ENCODE data around the gene GRIP2.

Gene GRIP2

GRCh38 chr3:14465425-14465824 is 74.7 kb downstream of the GRIP2 start:
- DNase-seq (ENCODE audit: low spot score), result no peak

GRCh38 chr3:14464521-14464920 is 75.6 kb downstream of the GRIP2 start:
- DNase-seq (ENCODE audit: low spot score), result no peak

- no peak for DNase-seq (ENCODE audit: low spot score)
Observed at GRCh38 chr3:14464141-14464465, 76.0 kb downstream of the GRIP2 start.

GRCh38 chr3:14463330-14464140 is 76.6 kb downstream of the GRIP2 start:
- no peak for DNase-seq (ENCODE audit: low spot score)

GRCh38 chr3:14462738-14463137 is 77.4 kb downstream of the GRIP2 start:
- no peak for DNase-seq (ENCODE audit: low spot score)

GRCh38 chr3:14461748-14462324 is 78.3 kb downstream of the GRIP2 start:
- peak; percentile 39 for DNase-seq (ENCODE audit: low spot score)

GRCh38 chr3:14461006-14461747 is 79.0 kb downstream of the GRIP2 start:
- no peak for DNase-seq (ENCODE audit: low spot score)

- DNase-seq (ENCODE audit: low spot score), result no peak
Observed at GRCh38 chr3:14460342-14461005, 79.7 kb downstream of the GRIP2 start.

- DNase-seq (ENCODE audit: low spot score), result no peak
Observed at GRCh38 chr3:14459787-14460186, 80.4 kb downstream of the GRIP2 start.

- no peak for DNase-seq (ENCODE audit: low spot score)
Observed at GRCh38 chr3:14459384-14459783, 80.8 kb downstream of the GRIP2 start.

- DNase-seq (ENCODE audit: low spot score), result no peak
Observed at GRCh38 chr3:14458434-14459275, 81.5 kb downstream of the GRIP2 start.

- no peak for DNase-seq (ENCODE audit: low spot score)
Observed at GRCh38 chr3:14457999-14458398, 82.1 kb downstream of the GRIP2 start.

GRCh38 chr3:14457481-14457880 is 82.7 kb downstream of the GRIP2 start:
- DNase-seq (ENCODE audit: low spot score), result no peak

GRCh38 chr3:14456794-14457193 is 83.3 kb downstream of the GRIP2 start:
- no peak for DNase-seq (ENCODE audit: low spot score)

- no peak for DNase-seq (ENCODE audit: low spot score)
Observed at GRCh38 chr3:14455571-14456317, 84.4 kb downstream of the GRIP2 start.

- no peak for DNase-seq (ENCODE audit: low spot score)
Observed at GRCh38 chr3:14454639-14455310, 85.4 kb downstream of the GRIP2 start.

- no peak for DNase-seq (ENCODE audit: low spot score)
Observed at GRCh38 chr3:14453876-14454638, 86.1 kb downstream of the GRIP2 start.

- no peak for DNase-seq (ENCODE audit: low spot score)
Observed at GRCh38 chr3:14452740-14453710, 87.1 kb downstream of the GRIP2 start.
